ENCODE measurements around the gene ATP2B2. TPM values are rescaled to one million over a fixed set of nuclear protein-coding genes. Genes with fewer than 3 reads are reported as not detected.

ATP2B2 gene
- total RNA-seq, 2 donors from 2014 or later = not detected

DNA sequence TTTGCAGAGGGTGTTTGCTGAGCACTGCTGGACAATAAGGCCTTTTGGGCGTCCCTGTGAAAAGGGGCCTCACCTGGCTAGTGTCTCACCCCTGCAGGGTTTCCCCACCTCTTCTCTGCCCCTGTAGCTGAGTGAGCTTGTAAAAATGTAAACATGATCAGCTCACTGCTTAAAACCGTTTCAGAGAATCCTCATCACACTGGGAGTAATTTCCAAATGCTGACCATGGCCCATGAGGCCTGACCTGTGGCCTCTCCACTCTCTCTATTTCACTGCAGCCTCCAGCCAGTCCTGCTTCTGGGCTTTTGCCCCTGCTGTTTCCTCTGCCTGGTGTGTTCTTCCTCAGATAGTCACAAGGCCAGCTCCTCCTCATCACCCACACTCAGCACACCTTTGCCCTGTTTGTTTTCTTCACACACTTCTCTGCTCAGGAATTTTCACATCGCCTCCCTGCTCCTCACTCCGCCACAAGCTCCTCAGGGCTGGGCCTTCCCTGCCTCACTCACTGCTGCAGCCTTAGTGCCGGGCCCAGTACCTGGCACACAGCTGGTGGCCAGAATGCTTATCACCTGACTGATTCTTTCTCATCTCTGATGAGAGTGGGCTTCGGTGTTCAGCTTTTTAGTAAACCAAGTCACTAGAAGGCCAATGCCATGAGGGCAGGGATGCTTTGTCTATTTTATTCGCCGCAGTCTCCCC lies 105.2 kb downstream of the ATP2B2 start:
- Mint-ChIP-seq H3K9me3 (no peaks in the 10 kb centered on the region), H3K36me3 (no peaks in the 10 kb centered on the region), H3K27ac (peak overlapping the region in 1 of 2 donors; percentile 18)
- no peak for DNase-seq (ENCODE audit: low spot score in 2 of 2)
- no peak for ATAC-seq

DNA sequence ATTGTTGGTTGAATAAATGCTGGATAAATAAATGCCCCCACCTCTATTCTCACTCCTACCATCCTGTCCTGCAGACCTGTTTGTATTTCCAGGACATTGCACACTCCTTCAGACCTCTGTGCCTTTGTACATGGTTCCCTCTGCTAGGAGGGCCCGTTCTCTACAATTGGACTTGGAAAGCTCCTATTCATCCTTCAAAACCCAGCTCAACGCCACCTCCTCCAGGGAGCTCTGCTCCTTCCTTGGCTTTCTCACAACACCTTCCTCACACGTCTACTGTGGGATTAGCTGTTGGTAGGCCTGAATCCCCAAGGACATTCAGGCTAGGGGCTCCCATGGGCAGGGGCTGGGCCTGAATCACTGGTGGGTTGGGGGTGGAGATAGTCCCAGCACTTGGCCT lies 105.8 kb downstream of the ATP2B2 start:
- Mint-ChIP-seq H3K36me3 (no peaks in the 10 kb centered on the region), H3K27ac (no peak overlapping the region), H3K9me3 (no peaks in the 10 kb centered on the region)
- DNase-seq (ENCODE audit: low spot score in 2 of 2) (no peak), ATAC-seq (no peak)

GRCh38 chr3:10398341-10398740 lies 107.0 kb downstream of the ATP2B2 start:
- H3K27ac Mint-ChIP-seq = no peak overlapping the region
- H3K9me3 Mint-ChIP-seq = no peaks in the 10 kb centered on the region
- no peak for ATAC-seq
- DNase-seq (ENCODE audit: low spot score in 2 of 2) = no peak
- no peaks in the 10 kb centered on the region for H3K36me3 Mint-ChIP-seq

DNA sequence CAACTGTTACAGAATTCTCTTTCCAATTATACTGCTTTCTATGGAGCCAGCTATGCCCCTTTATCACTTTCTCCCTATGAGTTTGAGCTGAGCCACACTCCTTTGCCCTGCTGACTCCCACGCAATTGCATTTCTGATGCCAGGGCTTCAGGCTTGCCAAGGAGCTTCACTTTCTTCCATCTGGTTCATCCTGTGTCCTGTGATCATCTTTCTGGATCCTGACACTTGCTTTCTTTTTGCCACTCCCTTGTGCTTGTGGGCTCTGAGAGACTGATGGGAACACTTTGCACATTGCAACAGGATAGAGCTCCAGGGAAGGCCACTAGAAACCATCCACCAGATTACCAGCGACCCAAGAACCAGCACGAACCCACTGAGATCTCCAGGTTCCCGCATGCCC lies 107.5 kb downstream of the ATP2B2 start:
- no peak overlapping the region for H3K27ac Mint-ChIP-seq
- ATAC-seq (no peak), DNase-seq (ENCODE audit: low spot score in 2 of 2) (no peak)
- no peaks in the 10 kb centered on the region for H3K9me3 Mint-ChIP-seq
- H3K36me3 Mint-ChIP-seq = no peaks in the 10 kb centered on the region

DNA sequence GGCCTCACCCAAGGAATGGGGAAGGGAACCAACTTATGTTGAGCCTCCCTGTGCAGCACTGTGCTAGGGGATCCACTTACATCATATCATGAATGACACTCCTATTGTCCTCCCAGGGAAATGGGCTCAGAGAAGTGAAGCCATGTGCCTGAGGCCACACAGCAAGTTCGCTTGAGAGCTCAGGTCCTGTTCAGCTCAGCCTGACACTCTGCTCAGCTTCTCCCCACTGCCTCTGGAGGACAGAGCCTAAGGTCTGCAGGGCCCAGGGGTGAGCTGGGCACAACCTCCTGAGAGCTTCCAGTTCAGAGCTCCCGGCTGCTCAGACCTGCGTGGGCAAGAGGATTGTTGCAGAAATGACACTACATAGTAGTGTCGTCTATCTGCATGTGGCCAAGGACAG lies 108.5 kb downstream of the ATP2B2 start:
- ATAC-seq = no peak
- H3K36me3 Mint-ChIP-seq = no peaks in the 10 kb centered on the region
- no peaks in the 10 kb centered on the region for H3K9me3 Mint-ChIP-seq
- DNase-seq (ENCODE audit: low spot score in 2 of 2) = no peak
- no peak overlapping the region for H3K27ac Mint-ChIP-seq

- Mint-ChIP-seq H3K9me3 (no peaks in the 10 kb centered on the region), H3K27ac (no peak overlapping the region), H3K36me3 (no peaks in the 10 kb centered on the region)
- ATAC-seq (no peak), DNase-seq (ENCODE audit: low spot score in 2 of 2) (no peak)
These were observed 109.3 kb downstream of the ATP2B2 start for GRCh38 chr3:10396083-10396482.

DNA sequence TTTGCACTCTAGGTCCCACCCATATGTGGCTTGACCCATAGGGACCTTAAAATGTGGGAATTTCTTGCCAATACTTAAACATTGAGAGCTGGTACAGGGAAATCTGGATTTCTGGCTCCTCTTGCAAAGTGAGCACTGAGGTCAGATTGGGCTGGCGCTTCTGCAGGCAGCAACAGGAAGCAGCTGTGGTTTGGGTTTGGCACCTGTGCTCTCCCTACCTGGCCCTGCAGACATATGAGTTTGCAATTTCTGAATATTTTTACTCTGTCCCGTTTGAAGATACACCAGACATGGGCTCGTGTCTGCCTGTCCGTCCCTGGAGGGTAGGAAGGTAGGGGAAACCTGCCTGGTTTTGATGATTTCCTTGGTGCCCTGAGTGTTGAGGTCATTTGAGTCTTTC lies 109.7 kb downstream of the ATP2B2 start:
- ATAC-seq (peak in 1 of 2 donors; percentile 29), DNase-seq (ENCODE audit: low spot score in 2 of 2) (no peak)
- H3K9me3 Mint-ChIP-seq = no peaks in the 10 kb centered on the region
- H3K27ac Mint-ChIP-seq = no peak overlapping the region
- no peaks in the 10 kb centered on the region for H3K36me3 Mint-ChIP-seq

- no peak for DNase-seq (ENCODE audit: low spot score in 2 of 2)
- H3K36me3 Mint-ChIP-seq = no peaks in the 10 kb centered on the region
- no peak for ATAC-seq
- H3K27ac Mint-ChIP-seq = peak overlapping the region in 1 of 2 donors; percentile 47
- H3K9me3 Mint-ChIP-seq = no peaks in the 10 kb centered on the region
These were observed 110.2 kb downstream of the ATP2B2 start for GRCh38 chr3:10395196-10395595.

- no peak overlapping the region for H3K27ac Mint-ChIP-seq
- no peak for ATAC-seq
These were observed 110.8 kb downstream of the ATP2B2 start for GRCh38 chr3:10394491-10395025.

GRCh38 chr3:10393514-10393913 lies 111.9 kb downstream of the ATP2B2 start:
- Mint-ChIP-seq H3K36me3 (no peaks in the 10 kb centered on the region), H3K27ac (no peak overlapping the region), H3K9me3 (no peaks in the 10 kb centered on the region)
- DNase-seq (ENCODE audit: low spot score in 2 of 2) = no peak
- no peak for ATAC-seq

More at GRCh38 chr3:10394491-10395025, 110.8 kb downstream of the ATP2B2 start:
- Mint-ChIP-seq H3K9me3 (no peaks in the 10 kb centered on the region), H3K36me3 (no peaks in the 10 kb centered on the region)
- no peak for DNase-seq (ENCODE audit: low spot score in 2 of 2)

DNA sequence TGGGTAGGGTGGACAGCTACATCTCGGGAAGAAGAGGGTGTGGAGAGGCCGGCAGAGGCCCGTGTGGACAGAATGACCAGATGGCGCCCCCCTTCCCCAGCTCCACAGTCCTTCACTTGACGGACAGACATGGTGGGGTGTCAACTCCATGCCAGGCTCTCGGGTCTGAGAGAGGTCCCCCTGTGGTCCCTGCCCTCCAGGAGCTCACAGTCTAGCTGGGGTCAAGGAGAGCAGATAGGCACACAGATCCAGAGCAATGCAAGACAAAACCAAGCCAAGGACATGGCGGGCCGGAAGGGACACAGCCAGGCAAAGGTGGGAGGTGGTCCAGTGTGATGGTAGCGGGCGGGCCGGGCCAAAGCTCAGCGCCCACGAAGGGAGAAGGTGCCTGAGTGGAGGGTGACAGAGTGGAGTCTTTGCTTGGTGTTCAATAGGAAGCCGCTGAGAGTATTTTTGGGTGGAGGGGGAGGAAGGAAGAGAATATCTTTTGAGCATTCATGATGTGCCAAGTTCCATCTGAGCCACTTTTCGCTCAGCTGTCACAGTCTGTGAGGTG lies 112.4 kb downstream of the ATP2B2 start:
- no peak for ATAC-seq
- no peaks in the 10 kb centered on the region for H3K9me3 Mint-ChIP-seq
- H3K36me3 Mint-ChIP-seq = no peaks in the 10 kb centered on the region
- no peak for DNase-seq (ENCODE audit: low spot score in 2 of 2)
- H3K27ac Mint-ChIP-seq = peak overlapping the region; percentile 44 to 51

DNA sequence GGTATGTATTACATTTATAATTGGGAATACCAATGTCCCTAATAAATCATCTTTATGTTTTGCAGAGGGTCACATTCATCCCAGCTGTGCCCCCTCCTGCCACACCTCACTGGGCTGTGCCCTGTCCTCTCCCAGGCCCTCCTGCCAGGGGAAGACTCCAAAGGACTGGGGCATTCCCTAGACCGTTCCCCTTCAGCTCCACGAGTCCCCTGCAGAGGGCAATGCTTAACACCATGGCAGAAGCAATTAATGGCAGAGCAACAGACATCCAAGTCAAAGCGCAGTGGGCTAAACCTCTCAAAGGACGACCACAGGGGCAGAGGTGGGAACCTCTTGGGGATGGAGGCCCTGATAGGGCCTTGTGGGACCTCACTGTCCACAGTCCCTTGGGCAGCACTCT lies 113.1 kb downstream of the ATP2B2 start:
- H3K36me3 Mint-ChIP-seq = peaks cover 0 to 6% of the 10 kb centered on the region in 2 donors
- no peak for ATAC-seq
- peaks cover 0 to 3% of the 10 kb centered on the region in 2 donors for H3K9me3 Mint-ChIP-seq
- H3K27ac Mint-ChIP-seq = peak overlapping the region in 1 of 2 donors; percentile 2
- no peak for DNase-seq (ENCODE audit: low spot score in 2 of 2)

GRCh38 chr3:10391391-10391790 lies 114.0 kb downstream of the ATP2B2 start:
- Mint-ChIP-seq H3K27ac (no peak overlapping the region), H3K36me3 (peaks cover 0 to 7% of the 10 kb centered on the region in 2 donors), H3K9me3 (peaks cover 0 to 3% of the 10 kb centered on the region in 2 donors)
- DNase-seq (ENCODE audit: low spot score in 2 of 2) = no peak
- ATAC-seq = no peak

GRCh38 chr3:10390641-10391373 lies 114.6 kb downstream of the ATP2B2 start:
- ATAC-seq (no peak), DNase-seq (ENCODE audit: low spot score in 2 of 2) (no peak)
- peaks cover 0 to 7% of the 10 kb centered on the region in 2 donors for H3K36me3 Mint-ChIP-seq
- no peak overlapping the region for H3K27ac Mint-ChIP-seq
- H3K9me3 Mint-ChIP-seq = peaks cover 0 to 3% of the 10 kb centered on the region in 2 donors

- ATAC-seq = no peak
- Mint-ChIP-seq H3K27ac (no peak overlapping the region), H3K9me3 (peaks cover 0 to 3% of the 10 kb centered on the region in 2 donors), H3K36me3 (peaks cover 0 to 7% of the 10 kb centered on the region in 2 donors)
- DNase-seq (ENCODE audit: low spot score in 2 of 2) = no peak
These were observed 115.4 kb downstream of the ATP2B2 start for GRCh38 chr3:10389995-10390394.

DNA sequence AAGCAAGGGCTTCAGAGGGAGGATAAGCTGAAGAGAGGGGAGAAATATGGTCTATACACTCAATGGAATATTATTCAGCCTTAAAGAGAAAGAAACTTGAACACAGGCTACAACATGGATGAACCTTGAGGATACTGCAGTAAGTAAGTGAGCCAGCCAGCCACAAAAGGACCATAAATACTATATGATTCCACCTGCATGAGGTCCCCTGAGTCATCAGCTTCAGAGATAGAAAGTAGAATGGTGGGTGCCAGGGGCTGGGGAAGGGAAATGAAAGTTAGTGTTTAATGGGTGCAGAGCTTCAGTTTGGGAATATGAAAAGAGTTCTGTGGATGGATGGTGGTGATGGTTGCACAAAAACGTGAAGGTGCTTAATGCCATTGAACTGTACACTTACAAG lies 116.0 kb downstream of the ATP2B2 start:
- ATAC-seq (peak; percentile 46 to 71), DNase-seq (ENCODE audit: low spot score in 2 of 2) (no peak)
- Mint-ChIP-seq H3K36me3 (peaks cover 0 to 7% of the 10 kb centered on the region in 2 donors), H3K27ac (no peak overlapping the region), H3K9me3 (peaks cover 0 to 3% of the 10 kb centered on the region in 2 donors)

GRCh38 chr3:10387881-10388609 lies 117.3 kb downstream of the ATP2B2 start:
- peaks cover 0 to 3% of the 10 kb centered on the region in 2 donors for H3K9me3 Mint-ChIP-seq
- peaks cover 0 to 7% of the 10 kb centered on the region in 2 donors for H3K36me3 Mint-ChIP-seq
- no peak for ATAC-seq
- H3K27ac Mint-ChIP-seq = no peak overlapping the region
- DNase-seq (ENCODE audit: low spot score in 2 of 2) = no peak

Data from activated naive CD4-positive, alpha-beta T cell treated with anti-CD3 and anti-CD28 coated beads, Interleukin-2, amount 50 U/mL, for 72 hours (primary cell).